MM.1S (cell line): ENCODE measurements around the gene TRAF3.

ENCODE experiments used
- EZH2 ChIP-seq: fragments of 300-600 bp; sonication (generic); optimal IDR thresholded peaks from 2 replicates; pipeline ENCODE3; 2017; ENCODE audit warnings: low read depth, mild to moderate bottlenecking, antibody characterized with exemption, low read length, mixed read lengths
- EZH2phosphoT487 ChIP-seq: fragments of 300-600 bp; sonication (generic); IDR thresholded peaks from 2 replicates; pipeline ENCODE4 v1.6.1; 2018; ENCODE audit warnings: antibody characterized with exemption, low read length
- TF ChIP-seq, protein P1 (sequence below): fragments of 300-600 bp; sonication (generic); IDR thresholded peaks from 2 replicates; pipeline ENCODE4 v1.5.1; 2016; ENCODE audit warnings: antibody characterized with exemption, low read length, mixed read lengths

DNA sequence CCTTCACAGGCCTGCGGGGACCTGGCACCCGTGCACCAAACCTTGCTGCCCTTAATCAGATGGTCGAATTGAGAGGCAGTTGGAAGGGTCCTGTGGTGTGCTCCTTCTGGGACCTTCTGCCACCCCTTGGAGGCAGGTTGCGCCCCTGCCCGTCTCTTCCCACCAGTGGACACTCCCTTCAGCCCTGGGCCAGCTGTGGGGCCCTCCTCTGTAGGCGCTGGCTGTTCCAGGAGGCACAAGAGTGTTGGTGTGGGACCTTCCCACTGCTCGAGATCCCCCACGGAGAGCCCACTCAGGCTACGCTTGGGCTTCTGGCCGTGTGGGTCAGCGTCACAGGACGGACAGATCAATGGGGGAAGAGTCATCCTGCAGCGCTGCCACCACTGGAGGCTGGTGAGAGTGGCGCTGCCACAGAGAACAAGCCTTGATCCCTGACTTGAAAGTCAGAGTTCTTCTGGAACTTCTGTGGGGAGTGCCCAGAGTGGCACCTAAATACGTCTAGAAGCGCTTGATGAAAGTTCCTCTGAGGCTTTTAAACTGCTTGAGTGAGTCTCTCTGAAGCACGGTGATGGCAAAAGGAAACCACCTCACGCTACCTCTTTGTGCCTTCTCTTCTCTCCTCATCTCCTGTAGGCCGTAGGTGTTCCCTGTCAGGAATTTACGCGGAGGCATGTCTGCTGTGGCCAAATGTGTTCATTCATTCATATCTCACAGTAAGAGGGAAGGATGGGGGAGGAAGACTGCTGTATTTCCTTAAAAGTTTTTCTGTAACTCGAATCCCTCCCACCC, 48.3 kb downstream of the TRAF3 start:
- TF ChIP-seq, protein P1, sequence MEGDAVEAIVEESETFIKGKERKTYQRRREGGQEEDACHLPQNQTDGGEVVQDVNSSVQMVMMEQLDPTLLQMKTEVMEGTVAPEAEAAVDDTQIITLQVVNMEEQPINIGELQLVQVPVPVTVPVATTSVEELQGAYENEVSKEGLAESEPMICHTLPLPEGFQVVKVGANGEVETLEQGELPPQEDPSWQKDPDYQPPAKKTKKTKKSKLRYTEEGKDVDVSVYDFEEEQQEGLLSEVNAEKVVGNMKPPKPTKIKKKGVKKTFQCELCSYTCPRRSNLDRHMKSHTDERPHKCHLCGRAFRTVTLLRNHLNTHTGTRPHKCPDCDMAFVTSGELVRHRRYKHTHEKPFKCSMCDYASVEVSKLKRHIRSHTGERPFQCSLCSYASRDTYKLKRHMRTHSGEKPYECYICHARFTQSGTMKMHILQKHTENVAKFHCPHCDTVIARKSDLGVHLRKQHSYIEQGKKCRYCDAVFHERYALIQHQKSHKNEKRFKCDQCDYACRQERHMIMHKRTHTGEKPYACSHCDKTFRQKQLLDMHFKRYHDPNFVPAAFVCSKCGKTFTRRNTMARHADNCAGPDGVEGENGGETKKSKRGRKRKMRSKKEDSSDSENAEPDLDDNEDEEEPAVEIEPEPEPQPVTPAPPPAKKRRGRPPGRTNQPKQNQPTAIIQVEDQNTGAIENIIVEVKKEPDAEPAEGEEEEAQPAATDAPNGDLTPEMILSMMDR, result no peak
- TF ChIP-seq EZH2 (no peak), EZH2phosphoT487 (no peak)
